GM12878 (cell line): ENCODE measurements around the gene PALD1. TPM values are rescaled to one million over a fixed set of nuclear protein-coding genes. Genes with fewer than 3 reads are reported as not detected.

ENCODE experiments used
- ATAC-seq: fragments of 200-7000 bp; cut with Tn5 transposase; 3 replicates; pipeline ENCODE4 v1.9.1; 2020; ENCODE audit warnings: mild to moderate bottlenecking, moderate library complexity
- BruUV-seq: library from RNA; stranded (reverse); fragments of 400-500 nt; replicated peaks from 2 replicates; lab custom pipeline; 2021; lab: Mats Ljungman, UMichigan
- CTCF ChIA-PET: fragments of 300-600 bp; sonication (Branson Sonifier 250); formaldehyde crosslinking; extraction: SDS; loops from one replicate; lab custom pipeline; 2021; ENCODE audit warnings: inconsistent platforms; lab: Yijun Ruan, JAX
- POLR2A ChIA-PET: fragments of 350-600 bp; formaldehyde crosslinking; extraction: SDS; loops from one replicate; lab custom pipeline; 2021; ENCODE audit warnings: inconsistent platforms; lab: Charles Lee
- RAD21 ChIA-PET: fragments of 300-600 bp; sonication (Branson Sonifier 250); formaldehyde crosslinking; loops from one replicate; lab custom pipeline; 2023; ENCODE audit warnings: antibody characterized with exemption; ENCODE audit not compliant: unreplicated experiment; lab: Charles Lee
- SMC1A ChIA-PET: fragments of 300-600 bp; sonication (Branson Sonifier 250); formaldehyde crosslinking; loops from one replicate; lab custom pipeline; 2023; ENCODE audit not compliant: unreplicated experiment, uncharacterized antibody; lab: Charles Lee
- DNase-seq: peaks from one replicate; pipeline ENCODE4 v3.0.0-alpha.2; 2011; ENCODE audit warnings: low read depth, low spot score
- FAIRE-seq: peaks from 3 replicates; lab custom pipeline; 2011; peaks lifted over from hg19 to GRCh38; lab: Jason Lieb, UNC
- H2AFZ ChIP-seq: 2 replicates; pipeline ENCODE4 v1.6.0; 2011; ENCODE audit warnings: low read depth, low read length, control low read depth; ENCODE audit not compliant: control insufficient read depth
- H3K27ac ChIP-seq: 2 replicates; pipeline ENCODE4 v1.5.1; 2011; ENCODE audit warnings: control low read depth; ENCODE audit not compliant: control insufficient read depth, insufficient read depth
- H3K27me3 ChIP-seq, 2 experiments: replicated peaks in 1 of 2; 2 replicates each; pipeline versions ENCODE4 v1.6.0 to v1.6.1; 2011; ENCODE audit warnings: low read length in 1 of 2; ENCODE audit not compliant: control insufficient read depth in 2 of 2, insufficient read depth in 2 of 2
- H3K36me3 ChIP-seq, 2 experiments: 2 replicates each; pipeline ENCODE4 v1.5.1; 2011; ENCODE audit warnings: low read length in 1 of 2; ENCODE audit not compliant: control insufficient read depth in 2 of 2, insufficient read depth in 2 of 2
- H3K4me1 ChIP-seq: 2 replicates; pipeline ENCODE4 v1.6.1; 2011; ENCODE audit warnings: mild to moderate bottlenecking, low read length, moderate library complexity, mixed read lengths; ENCODE audit not compliant: control insufficient read depth, insufficient read depth
- H3K4me2 ChIP-seq: 2 replicates; pipeline ENCODE4 v1.6.0; 2011; ENCODE audit warnings: control low read depth; ENCODE audit not compliant: control insufficient read depth, insufficient read depth
- H3K4me3 ChIP-seq: fragments of 200-600 bp; sonication (generic); 2 replicates; pipeline ENCODE4 v1.5.1; 2016
- H3K79me2 ChIP-seq: 2 replicates; pipeline ENCODE4 v1.6.0; 2011; ENCODE audit warnings: low read length; ENCODE audit not compliant: control insufficient read depth, insufficient read depth
- H3K9ac ChIP-seq: 2 replicates; pipeline ENCODE4 v1.8.0; 2011; ENCODE audit warnings: low read length, control low read depth, mixed read lengths; ENCODE audit not compliant: control insufficient read depth, insufficient read depth
- H3K9me3 ChIP-seq: replicated peaks from 3 replicates; pipeline ENCODE4 v1.5.1; 2011; ENCODE audit warnings: mild to moderate bottlenecking, low read length; ENCODE audit not compliant: control insufficient read depth, insufficient read depth
- H4K20me1 ChIP-seq: 2 replicates; pipeline ENCODE4 v1.6.0; 2011; ENCODE audit not compliant: control insufficient read depth, insufficient read depth
- BCL11A ChIP-seq: IDR thresholded peaks from 2 replicates; pipeline ENCODE4 v1.6.1; 2011; ENCODE audit warnings: low read depth, low read length
- BHLHE40 ChIP-seq, 2 experiments: fragments of 450-650 bp in 1 of 2; IDR thresholded peaks; 2 replicates each; pipeline ENCODE4 v1.6.1; 2011 to 2017; ENCODE audit warnings: low read depth in 2 of 2, borderline replicate concordance in 1 of 2, improper control_type of control experiment in 1 of 2, low read length in 1 of 2, mild to moderate bottlenecking in 1 of 2
- BRCA1 ChIP-seq: IDR thresholded peaks from 2 replicates; pipeline ENCODE4 v1.6.1; 2011; ENCODE audit warnings: low read depth, low read length, improper control_type of control experiment
- CBFB ChIP-seq: IDR thresholded peaks from 2 replicates; pipeline ENCODE4 v1.6.1; 2016; ENCODE audit warnings: antibody characterized with exemption, low read depth
- CHD1 ChIP-seq: IDR thresholded peaks from 2 replicates; pipeline ENCODE4 v1.6.1; 2012; ENCODE audit warnings: low read depth, low read length, improper control_type of control experiment
- CHD4 ChIP-seq: fragments of 200-600 bp; sonication (generic); IDR thresholded peaks from 2 replicates; pipeline ENCODE4 v1.6.1; 2016; ENCODE audit warnings: mild to moderate bottlenecking
- DPF2 ChIP-seq: fragments of 450-650 bp; IDR thresholded peaks from 2 replicates; pipeline ENCODE4 v1.6.1; 2017; ENCODE audit warnings: mild to moderate bottlenecking
- HCFC1 ChIP-seq: fragments of 150-350 bp; IDR thresholded peaks from 2 replicates; pipeline ENCODE4 v1.6.1; 2014; ENCODE audit warnings: low read length
- IRF3 ChIP-seq: fragments of 450-650 bp; IDR thresholded peaks from 2 replicates; pipeline ENCODE4 v1.6.1; 2014; ENCODE audit warnings: mild to moderate bottlenecking
- KLF5 ChIP-seq: fragments of 450-650 bp; IDR thresholded peaks from 2 replicates; pipeline ENCODE4 v1.6.1; 2014; ENCODE audit warnings: mild to moderate bottlenecking; ENCODE audit not compliant: partially characterized antibody
- MLLT1 ChIP-seq: fragments of 450-650 bp; IDR thresholded peaks from 2 replicates; pipeline ENCODE4 v1.6.1; 2016; ENCODE audit warnings: mild to moderate bottlenecking
- MTA3 ChIP-seq: IDR thresholded peaks from 2 replicates; pipeline ENCODE4 v1.6.1; 2012; ENCODE audit warnings: low read length, inconsistent platforms, borderline replicate concordance
- NFIC ChIP-seq: IDR thresholded peaks from 2 replicates; pipeline ENCODE4 v1.6.1; 2012; ENCODE audit warnings: low read depth, mild to moderate bottlenecking, inconsistent platforms, low read length, moderate library complexity
- POLR2A ChIP-seq: IDR thresholded peaks from 2 replicates; pipeline ENCODE4 v1.6.1; 2011; ENCODE audit warnings: low read depth, mild to moderate bottlenecking, low read length
- PRDM15 ChIP-seq: fragments of 450-650 bp; formaldehyde crosslinking; IDR thresholded peaks from 2 replicates; pipeline ENCODE4 v1.4.0; 2020; ENCODE audit warnings: mild to moderate bottlenecking, moderate library complexity
- SREBF2 ChIP-seq: IDR thresholded peaks from 2 replicates; pipeline ENCODE4 v1.6.1; 2012; ENCODE audit warnings: mild to moderate bottlenecking, low read length
- TAF1 ChIP-seq: IDR thresholded peaks from 2 replicates; pipeline ENCODE4 v1.6.1; 2011; ENCODE audit warnings: mild to moderate bottlenecking, low read depth, low read length, borderline replicate concordance
- TARDBP ChIP-seq: IDR thresholded peaks from 2 replicates; pipeline ENCODE4 v1.6.1; 2016; ENCODE audit warnings: borderline replicate concordance
- ZNF217 ChIP-seq: fragments of 450-650 bp; IDR thresholded peaks from 2 replicates; pipeline ENCODE4 v1.6.1; 2017; ENCODE audit warnings: antibody characterized with exemption, mild to moderate bottlenecking
- ZNF384 ChIP-seq: IDR thresholded peaks from 2 replicates; pipeline ENCODE4 v1.6.1; 2012; ENCODE audit warnings: low read depth, mild to moderate bottlenecking, low read length, improper control_type of control experiment, borderline replicate concordance
- WGBS: methylation state at CpG from one replicate; pipeline ENCODE4 v1.1.6; 2016; ENCODE audit warnings: low lambda C conversion rate; ENCODE audit not compliant: insufficient replicate concordance, insufficient coverage; ENCODE audit errors: missing lambda C conversion rate; 5-methylcytosine and 5-hydroxymethylcytosine counted together
- in situ Hi-C: fragments of 300-500 bp; cut with MboI; formaldehyde crosslinking; loops from 9 replicates; pipeline ENCODE4 v1.14.3; 2018; ENCODE audit warnings: mixed read lengths
- intact Hi-C: fragments of 100-400 bp; cut with micrococcal nuclease; formaldehyde crosslinking; loops from one replicate; pipeline ENCODE4 v1.14.2; 2022; ENCODE audit not compliant: unreplicated experiment
- polyA plus RNA-seq, 11 experiments: library from polyadenylated mRNA; depleted of rRNA in 4 of 11; unstranded in 6 of 11; stranded (reverse) in 5 of 11; fragments of >200 nt; fragmentation: Nextera tagmentation in 4 of 11; fragmentation: Illumina TruSeq in 1 of 11; extraction: Ambion mirVana in 4 of 11; extraction: Trizol in 1 of 11; gene quantifications; 1 replicate in 1 of 11; 2 replicates in 10 of 11; pipeline versions ENCODE4 v1.2.1 to v1.2.3, GENCODE V29; 2011 to 2016; ENCODE audit warnings: inconsistent platforms in 2 of 11, missing spikeins in 2 of 11, low read depth in 1 of 11
- total RNA-seq, 4 experiments: library from RNA; depleted of rRNA in 3 of 4; stranded (reverse); fragments of >200 nt in 3 of 4; fragmentation: Illumina TruSeq in 1 of 4; extraction: Trizol in 1 of 4; gene quantifications; 2 replicates each; pipeline versions ENCODE4 v1.2.1 to v1.2.3, GENCODE V29; 2013 to 2021

PALD1 gene
- total and polyA plus RNA-seq, 10 of the 15 experiments (the other 5 are each of a cell fraction or from before 2014, with no cell fraction given): 0.43 to 20.9 (median 9.0) TPM

GRCh38 chr10:70592746-70593512, 114.4 kb downstream of the PALD1 start (continued):
- TF ChIP-seq CHD1 (no peak), IRF3 (no peak), ZNF217 (no peak), POLR2A (no peak), MTA3 (no peak), HCFC1 (no peak), BCL11A (no peak)

- DNase-seq: no peak
- Histone ChIP-seq H3K9me3 (no peaks in the 10 kb centered on the region), H3K27me3 (no peaks in the 10 kb centered on the region), H3K79me2 (no peaks in the 10 kb centered on the region), H3K4me3 (no peak overlapping the region), H3K36me3 (no peaks in the 10 kb centered on the region), H3K27ac (no peak overlapping the region), H3K9ac (no peak overlapping the region), H2AFZ (no peak overlapping the region), H3K4me2 (no peak overlapping the region), H4K20me1 (no peaks in the 10 kb centered on the region), H3K4me1 (peaks cover 18% of the 10 kb centered on the region)
- ATAC-seq: no peak
- SMC1A ChIA-PET: interaction anchor here (0.5 to 1.5 kb wide), 3 partner anchors 17 to 76 kb away, joined by 3 to 4 read pairs (median 3); no protein-coding TSS in a partner anchor
- POLR2A ChIA-PET: no interaction called here
- RAD21 ChIA-PET: no interaction called here
- in situ Hi-C loops (no loop called here), intact Hi-C loops (no loop called here)
- no peak for FAIRE-seq
- WGBS: 86% methylated on average over 7 of the region's 7 CpGs
- no TSS peak for BruUV-seq
- CTCF ChIA-PET: interaction anchor here (1.1 kb wide), 1 partner anchor 17 kb away, joined by 3 read pairs; no protein-coding TSS in a partner anchor
- no peak for TF ChIP-seq PRDM15
- no peak for TF ChIP-seq BRCA1
- TF ChIP-seq SREBF2: no peak
- TF ChIP-seq TAF1: no peak
- TF ChIP-seq ZNF384: no peak
- TF ChIP-seq BHLHE40 (IDR thresholded peaks at IDR 0.05; ENCODE audit: borderline replicate concordance in 1 of 2, low read depth in 2 of 2, low read length in 1 of 2): no peak
- no peak for TF ChIP-seq CHD4
- no peak for TF ChIP-seq MLLT1
- TF ChIP-seq DPF2: no peak
- no peak for TF ChIP-seq TARDBP
- TF ChIP-seq KLF5: no peak
- TF ChIP-seq NFIC: no peak
- no peak for TF ChIP-seq CBFB
These were observed 114.9 kb downstream of the PALD1 start for GRCh38 chr10:70593513-70593890.
